ENCODE data around the gene IGFBP5. TPM values are rescaled to one million over a fixed set of nuclear protein-coding genes. Genes with fewer than 3 reads are reported as not detected.

Gene IGFBP5
- total and polyA plus RNA-seq, 10 of the 15 experiments (the other 5 are each of a cell fraction or from before 2014, with no cell fraction given): 2.8 TPM; not detected in 9

DNA sequence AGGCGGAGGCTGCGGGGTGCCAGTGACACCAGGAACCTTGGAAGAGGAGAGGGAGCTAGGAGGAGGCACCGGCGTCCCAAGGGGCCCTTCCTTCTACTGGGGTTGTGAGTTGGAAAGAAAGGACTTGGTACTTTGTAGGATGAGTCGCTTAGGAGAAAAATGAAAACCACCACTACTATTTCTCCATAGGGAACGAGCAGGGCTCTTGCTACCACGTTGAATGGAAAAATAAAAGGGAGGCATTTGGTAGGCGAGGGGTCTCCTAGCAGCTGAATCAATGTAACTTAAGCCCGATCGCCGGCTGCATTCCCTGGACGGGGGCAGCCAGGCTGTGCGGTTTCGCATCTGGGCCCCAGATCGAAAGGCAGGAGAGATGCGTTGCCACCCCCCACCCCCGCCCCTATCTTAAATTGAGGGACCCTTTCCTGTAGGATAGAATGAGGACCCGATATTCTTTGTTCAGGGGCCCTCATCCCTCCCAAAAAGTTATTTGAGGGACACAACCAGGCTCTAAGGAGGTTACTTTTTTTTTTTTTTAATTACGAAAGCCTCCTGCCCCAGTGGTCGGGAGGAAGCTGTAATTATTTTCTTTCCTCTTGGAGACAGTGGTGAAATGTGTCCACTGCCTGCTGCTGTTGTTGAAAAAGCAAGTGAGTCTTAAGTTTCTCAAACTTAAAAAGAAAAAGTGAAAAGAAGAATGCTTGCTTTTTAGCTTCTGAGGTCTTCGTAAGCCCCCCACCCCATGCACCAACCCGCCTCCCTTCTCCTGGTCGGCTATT lies 60.8 kb downstream of the IGFBP5 start:
- no peaks in the 10 kb centered on the region for H3K9me3 ChIP-seq (replicated peaks; ENCODE audit: control insufficient read depth, insufficient read depth, low read length)
- H3K27me3 ChIP-seq (replicated peaks in 1 of 2; ENCODE audit: control insufficient read depth in 2 of 2, insufficient read depth in 2 of 2, low read length in 1 of 2): peaks cover 11 to 18% of the 10 kb centered on the region in 2 experiments
- intact Hi-C loops (cut with micrococcal nuclease; ENCODE audit: unreplicated experiment): no loop called here
- ATAC-seq: no peak
- no TSS peak for BruUV-seq (replicated peaks)
- 12% methylated on average over 22 of the region's 23 CpGs for WGBS (ENCODE audit: insufficient coverage, insufficient replicate concordance, low lambda C conversion rate, missing lambda C conversion rate)
- SMC1A ChIA-PET (ENCODE audit: uncharacterized antibody, unreplicated experiment): no interaction called here
- no peak overlapping the region for H3K27ac ChIP-seq (ENCODE audit: control insufficient read depth, insufficient read depth)
- H3K4me1 ChIP-seq (ENCODE audit: control insufficient read depth, insufficient read depth, low read length): no peaks in the 10 kb centered on the region
- POLR2A ChIA-PET: interaction anchor here (1.0 kb wide), 1 partner anchor 17 kb away, joined by 4 read pairs; no protein-coding TSS in a partner anchor
- H3K4me2 ChIP-seq (ENCODE audit: control insufficient read depth, insufficient read depth): no peak overlapping the region
- in situ Hi-C loops (cut with MboI): no loop called here
- TF ChIP-seq STAT1 (conservative IDR thresholded peaks at IDR 0.05) (no peak), CHD4 (IDR thresholded peaks at IDR 0.05) (no peak), SMAD5 (IDR thresholded peaks at IDR 0.05; ENCODE audit: low read depth) (no peak), CEBPB (IDR thresholded peaks at IDR 0.05; ENCODE audit: borderline replicate concordance in 1 of 2, low read depth in 2 of 2, low read length in 2 of 2) (no peak), SREBF1 (IDR thresholded peaks at IDR 0.05; ENCODE audit: low read length) (no peak), BCL11A (IDR thresholded peaks at IDR 0.05; ENCODE audit: low read depth, low read length) (no peak), RELA (IDR thresholded peaks at IDR 0.05; ENCODE audit: borderline replicate concordance, partially characterized antibody) (no peak), MEF2B (IDR thresholded peaks at IDR 0.05; ENCODE audit: partially characterized antibody, poor library complexity, severe bottlenecking) (no peak)
- TF ChIP-seq, protein P1, sequence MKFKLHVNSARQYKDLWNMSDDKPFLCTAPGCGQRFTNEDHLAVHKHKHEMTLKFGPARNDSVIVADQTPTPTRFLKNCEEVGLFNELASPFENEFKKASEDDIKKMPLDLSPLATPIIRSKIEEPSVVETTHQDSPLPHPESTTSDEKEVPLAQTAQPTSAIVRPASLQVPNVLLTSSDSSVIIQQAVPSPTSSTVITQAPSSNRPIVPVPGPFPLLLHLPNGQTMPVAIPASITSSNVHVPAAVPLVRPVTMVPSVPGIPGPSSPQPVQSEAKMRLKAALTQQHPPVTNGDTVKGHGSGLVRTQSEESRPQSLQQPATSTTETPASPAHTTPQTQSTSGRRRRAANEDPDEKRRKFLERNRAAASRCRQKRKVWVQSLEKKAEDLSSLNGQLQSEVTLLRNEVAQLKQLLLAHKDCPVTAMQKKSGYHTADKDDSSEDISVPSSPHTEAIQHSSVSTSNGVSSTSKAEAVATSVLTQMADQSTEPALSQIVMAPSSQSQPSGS (IDR thresholded peaks at IDR 0.05; ENCODE audit: low read length): no peak
- TF ChIP-seq, protein P2, sequence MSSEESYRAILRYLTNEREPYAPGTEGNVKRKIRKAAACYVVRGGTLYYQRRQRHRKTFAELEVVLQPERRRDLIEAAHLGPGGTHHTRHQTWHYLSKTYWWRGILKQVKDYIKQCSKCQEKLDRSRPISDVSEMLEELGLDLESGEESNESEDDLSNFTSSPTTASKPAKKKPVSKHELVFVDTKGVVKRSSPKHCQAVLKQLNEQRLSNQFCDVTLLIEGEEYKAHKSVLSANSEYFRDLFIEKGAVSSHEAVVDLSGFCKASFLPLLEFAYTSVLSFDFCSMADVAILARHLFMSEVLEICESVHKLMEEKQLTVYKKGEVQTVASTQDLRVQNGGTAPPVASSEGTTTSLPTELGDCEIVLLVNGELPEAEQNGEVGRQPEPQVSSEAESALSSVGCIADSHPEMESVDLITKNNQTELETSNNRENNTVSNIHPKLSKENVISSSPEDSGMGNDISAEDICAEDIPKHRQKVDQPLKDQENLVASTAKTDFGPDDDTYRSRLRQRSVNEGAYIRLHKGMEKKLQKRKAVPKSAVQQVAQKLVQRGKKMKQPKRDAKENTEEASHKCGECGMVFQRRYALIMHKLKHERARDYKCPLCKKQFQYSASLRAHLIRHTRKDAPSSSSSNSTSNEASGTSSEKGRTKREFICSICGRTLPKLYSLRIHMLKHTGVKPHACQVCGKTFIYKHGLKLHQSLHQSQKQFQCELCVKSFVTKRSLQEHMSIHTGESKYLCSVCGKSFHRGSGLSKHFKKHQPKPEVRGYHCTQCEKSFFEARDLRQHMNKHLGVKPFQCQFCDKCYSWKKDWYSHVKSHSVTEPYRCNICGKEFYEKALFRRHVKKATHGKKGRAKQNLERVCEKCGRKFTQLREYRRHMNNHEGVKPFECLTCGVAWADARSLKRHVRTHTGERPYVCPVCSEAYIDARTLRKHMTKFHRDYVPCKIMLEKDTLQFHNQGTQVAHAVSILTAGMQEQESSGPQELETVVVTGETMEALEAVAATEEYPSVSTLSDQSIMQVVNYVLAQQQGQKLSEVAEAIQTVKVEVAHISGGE (CRISPR knock-in tag; IDR thresholded peaks at IDR 0.05): no peak
- TF ChIP-seq, protein P3, sequence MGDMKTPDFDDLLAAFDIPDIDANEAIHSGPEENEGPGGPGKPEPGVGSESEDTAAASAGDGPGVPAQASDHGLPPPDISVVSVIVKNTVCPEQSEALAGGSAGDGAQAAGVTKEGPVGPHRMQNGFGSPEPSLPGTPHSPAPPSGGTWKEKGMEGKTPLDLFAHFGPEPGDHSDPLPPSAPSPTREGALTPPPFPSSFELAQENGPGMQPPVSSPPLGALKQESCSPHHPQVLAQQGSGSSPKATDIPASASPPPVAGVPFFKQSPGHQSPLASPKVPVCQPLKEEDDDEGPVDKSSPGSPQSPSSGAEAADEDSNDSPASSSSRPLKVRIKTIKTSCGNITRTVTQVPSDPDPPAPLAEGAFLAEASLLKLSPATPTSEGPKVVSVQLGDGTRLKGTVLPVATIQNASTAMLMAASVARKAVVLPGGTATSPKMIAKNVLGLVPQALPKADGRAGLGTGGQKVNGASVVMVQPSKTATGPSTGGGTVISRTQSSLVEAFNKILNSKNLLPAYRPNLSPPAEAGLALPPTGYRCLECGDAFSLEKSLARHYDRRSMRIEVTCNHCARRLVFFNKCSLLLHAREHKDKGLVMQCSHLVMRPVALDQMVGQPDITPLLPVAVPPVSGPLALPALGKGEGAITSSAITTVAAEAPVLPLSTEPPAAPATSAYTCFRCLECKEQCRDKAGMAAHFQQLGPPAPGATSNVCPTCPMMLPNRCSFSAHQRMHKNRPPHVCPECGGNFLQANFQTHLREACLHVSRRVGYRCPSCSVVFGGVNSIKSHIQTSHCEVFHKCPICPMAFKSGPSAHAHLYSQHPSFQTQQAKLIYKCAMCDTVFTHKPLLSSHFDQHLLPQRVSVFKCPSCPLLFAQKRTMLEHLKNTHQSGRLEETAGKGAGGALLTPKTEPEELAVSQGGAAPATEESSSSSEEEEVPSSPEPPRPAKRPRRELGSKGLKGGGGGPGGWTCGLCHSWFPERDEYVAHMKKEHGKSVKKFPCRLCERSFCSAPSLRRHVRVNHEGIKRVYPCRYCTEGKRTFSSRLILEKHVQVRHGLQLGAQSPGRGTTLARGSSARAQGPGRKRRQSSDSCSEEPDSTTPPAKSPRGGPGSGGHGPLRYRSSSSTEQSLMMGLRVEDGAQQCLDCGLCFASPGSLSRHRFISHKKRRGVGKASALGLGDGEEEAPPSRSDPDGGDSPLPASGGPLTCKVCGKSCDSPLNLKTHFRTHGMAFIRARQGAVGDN (IDR thresholded peaks at IDR 0.05): no peak
- TF ChIP-seq, protein P4, sequence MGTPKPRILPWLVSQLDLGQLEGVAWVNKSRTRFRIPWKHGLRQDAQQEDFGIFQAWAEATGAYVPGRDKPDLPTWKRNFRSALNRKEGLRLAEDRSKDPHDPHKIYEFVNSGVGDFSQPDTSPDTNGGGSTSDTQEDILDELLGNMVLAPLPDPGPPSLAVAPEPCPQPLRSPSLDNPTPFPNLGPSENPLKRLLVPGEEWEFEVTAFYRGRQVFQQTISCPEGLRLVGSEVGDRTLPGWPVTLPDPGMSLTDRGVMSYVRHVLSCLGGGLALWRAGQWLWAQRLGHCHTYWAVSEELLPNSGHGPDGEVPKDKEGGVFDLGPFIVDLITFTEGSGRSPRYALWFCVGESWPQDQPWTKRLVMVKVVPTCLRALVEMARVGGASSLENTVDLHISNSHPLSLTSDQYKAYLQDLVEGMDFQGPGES (IDR thresholded peaks at IDR 0.05): no peak
- no peak overlapping the region for H3K4me3 ChIP-seq
- H3K36me3 ChIP-seq (ENCODE audit: control insufficient read depth in 2 of 2, insufficient read depth in 2 of 2, low read length in 1 of 2): no peaks in the 10 kb centered on the region
- H2AFZ ChIP-seq (ENCODE audit: control insufficient read depth, low read depth, low read length): no peak overlapping the region
- no peaks in the 10 kb centered on the region for H3K79me2 ChIP-seq (ENCODE audit: control insufficient read depth, insufficient read depth, low read length)
- FAIRE-seq: no peak
- no peaks in the 10 kb centered on the region for H4K20me1 ChIP-seq (ENCODE audit: control insufficient read depth, insufficient read depth)
- H3K9ac ChIP-seq (ENCODE audit: control insufficient read depth, insufficient read depth, low read length): no peak overlapping the region
- DNase-seq (ENCODE audit: low read depth, low spot score): no peak
- CTCF ChIA-PET: no interaction called here
- RAD21 ChIA-PET (ENCODE audit: unreplicated experiment): no interaction called here

Data from GM12878 (cell line).